ENCODE data around the gene DGKB. TPM values are rescaled to one million over a fixed set of nuclear protein-coding genes. Genes with fewer than 3 reads are reported as not detected.

Gene DGKB
- total RNA-seq, 1 donor from 2014 or later = not detected

GRCh38 chr7:14336256-14336655 is 566.3 kb downstream of the DGKB start:
- H3K9me3 ChIP-seq = no peaks in the 10 kb centered on the region
- no peak for DNase-seq (ENCODE audit: low spot score in 2 of 2)
- no peak overlapping the region for H3K27ac ChIP-seq
- TF ChIP-seq CTCF (IDR thresholded peaks at IDR 0.05) = no peak
- H3K4me3 ChIP-seq = no peak overlapping the region
- H3K27me3 ChIP-seq = no peaks in the 10 kb centered on the region
- intact Hi-C loops (cut with DNase I) = no loop called here
- H3K36me3 ChIP-seq = no peaks in the 10 kb centered on the region
- H3K4me1 ChIP-seq = no peaks in the 10 kb centered on the region

DNA sequence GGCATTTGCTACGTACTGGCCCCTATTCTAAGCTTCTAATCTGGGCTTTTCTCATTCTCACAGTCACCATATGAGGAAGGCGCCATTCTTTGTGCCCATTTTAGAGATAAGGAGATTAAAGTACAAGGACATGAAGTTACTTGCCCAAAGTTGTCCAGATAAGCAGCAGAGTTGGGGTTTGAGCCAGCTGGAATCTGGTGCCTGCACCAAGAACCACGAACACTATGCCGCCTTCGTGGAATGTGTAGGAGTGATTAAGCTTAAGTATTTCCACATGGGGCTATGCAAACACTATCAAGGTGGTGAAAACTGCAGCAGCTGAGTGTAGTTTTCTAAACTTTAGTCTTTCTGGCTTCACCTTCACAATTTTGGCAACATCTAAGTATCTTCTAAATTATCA is 570.4 kb downstream of the DGKB start:
- Histone ChIP-seq H3K27me3 (no peaks in the 10 kb centered on the region), H3K27ac (no peak overlapping the region), H3K4me3 (no peak overlapping the region), H3K4me1 (no peaks in the 10 kb centered on the region), H3K36me3 (no peaks in the 10 kb centered on the region), H3K9me3 (no peaks in the 10 kb centered on the region)
- DNase-seq (ENCODE audit: low spot score in 2 of 2) = no peak
- no peak for TF ChIP-seq CTCF (IDR thresholded peaks at IDR 0.05)
- intact Hi-C loops (cut with DNase I) = no loop called here

- no peaks in the 10 kb centered on the region for H3K4me1 ChIP-seq
- intact Hi-C loops (cut with DNase I) = no loop called here
- no peak overlapping the region for H3K27ac ChIP-seq
- H3K9me3 ChIP-seq = no peaks in the 10 kb centered on the region
- no peaks in the 10 kb centered on the region for H3K36me3 ChIP-seq
- H3K4me3 ChIP-seq = no peak overlapping the region
- no peak for TF ChIP-seq CTCF (IDR thresholded peaks at IDR 0.05)
- no peak for DNase-seq (ENCODE audit: low spot score in 2 of 2)
- no peaks in the 10 kb centered on the region for H3K27me3 ChIP-seq
Measured at GRCh38 chr7:14324767-14325166, 577.8 kb downstream of the DGKB start.

GRCh38 chr7:14322724-14323123 is 579.8 kb downstream of the DGKB start:
- H3K9me3 ChIP-seq = no peaks in the 10 kb centered on the region
- no peak for DNase-seq (ENCODE audit: low spot score in 2 of 2)
- no peak overlapping the region for H3K27ac ChIP-seq
- intact Hi-C loops (cut with DNase I) = no loop called here
- H3K4me3 ChIP-seq = no peak overlapping the region
- TF ChIP-seq CTCF (IDR thresholded peaks at IDR 0.05) = no peak
- H3K36me3 ChIP-seq = no peaks in the 10 kb centered on the region
- no peaks in the 10 kb centered on the region for H3K27me3 ChIP-seq
- no peaks in the 10 kb centered on the region for H3K4me1 ChIP-seq

DNA sequence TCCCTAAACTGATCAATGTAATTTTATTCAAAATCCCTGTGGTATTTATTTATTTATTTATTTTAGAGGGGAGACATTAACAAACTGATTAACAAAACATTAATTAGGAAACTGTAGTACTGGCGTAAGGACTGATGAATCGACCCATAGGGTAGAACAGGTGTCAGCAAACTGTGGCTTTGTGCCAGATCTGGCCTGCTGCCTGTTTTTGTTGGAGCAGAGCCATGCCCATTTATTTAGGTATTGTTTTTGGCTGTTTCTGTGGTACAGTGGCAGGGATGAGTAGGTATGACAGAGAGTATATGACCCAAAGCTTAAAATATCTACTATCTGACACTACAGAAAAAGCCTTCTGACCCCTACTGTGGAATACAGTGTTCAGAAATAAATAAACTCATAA is 580.6 kb downstream of the DGKB start:
- H3K4me3 ChIP-seq = no peak overlapping the region
- H3K36me3 ChIP-seq = no peaks in the 10 kb centered on the region
- no peak for TF ChIP-seq CTCF (IDR thresholded peaks at IDR 0.05)
- H3K27ac ChIP-seq = no peak overlapping the region
- no peak for DNase-seq (ENCODE audit: low spot score in 2 of 2)
- H3K9me3 ChIP-seq = no peaks in the 10 kb centered on the region
- intact Hi-C loops (cut with DNase I) = no loop called here
- no peaks in the 10 kb centered on the region for H3K4me1 ChIP-seq
- H3K27me3 ChIP-seq = no peaks in the 10 kb centered on the region

DNA sequence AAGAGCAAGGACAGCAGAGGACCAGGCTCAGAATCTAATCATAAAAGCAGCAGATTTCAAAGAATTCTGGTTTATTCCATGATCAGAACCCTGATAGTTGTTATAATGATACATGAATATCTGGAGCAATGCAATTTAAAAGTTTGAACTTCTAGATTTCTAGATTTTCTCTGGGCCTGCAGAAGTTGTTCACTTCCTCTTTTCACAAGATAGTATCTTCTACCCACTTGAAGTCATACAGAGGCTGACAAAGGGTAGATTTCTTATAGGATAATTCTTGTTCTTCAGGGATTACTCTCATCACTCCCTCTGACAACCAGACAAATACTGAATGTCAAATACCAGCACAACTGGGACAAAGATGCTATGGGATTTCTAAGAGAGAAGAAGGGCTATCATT is 593.1 kb downstream of the DGKB start:
- no peak for DNase-seq (ENCODE audit: low spot score in 2 of 2)
- no peak for TF ChIP-seq CTCF (IDR thresholded peaks at IDR 0.05)
- intact Hi-C loops (cut with DNase I) = no loop called here
- H3K4me1 ChIP-seq = no peaks in the 10 kb centered on the region
- H3K4me3 ChIP-seq = no peak overlapping the region
- no peaks in the 10 kb centered on the region for H3K27me3 ChIP-seq
- H3K27ac ChIP-seq = no peak overlapping the region
- no peaks in the 10 kb centered on the region for H3K9me3 ChIP-seq
- no peaks in the 10 kb centered on the region for H3K36me3 ChIP-seq

Data from ascending aorta (tissue), 2 donors.